ENCODE results near the gene NME9.

Gene NME9

GRCh38 chr3:138351916-138352550 lies 22.4 kb upstream of the NME9 start:
- DNase-seq = no peak
- H3K4me3 Mint-ChIP-seq = no peak overlapping the region
- H3K27ac Mint-ChIP-seq = no peak overlapping the region
- no peaks in the 10 kb centered on the region for H3K9me3 Mint-ChIP-seq
- no peak for ATAC-seq
- peaks cover 33% of the 10 kb centered on the region for H3K27me3 Mint-ChIP-seq
- peaks cover 11% of the 10 kb centered on the region for H3K4me1 Mint-ChIP-seq

- DNase-seq (no peak), ATAC-seq (no peak)
- no peak overlapping the region for H3K27ac Mint-ChIP-seq
- H3K9me3 Mint-ChIP-seq = no peaks in the 10 kb centered on the region
- H3K4me1 Mint-ChIP-seq = peaks cover 12% of the 10 kb centered on the region
- H3K27me3 Mint-ChIP-seq = peaks cover 41% of the 10 kb centered on the region
- H3K4me3 Mint-ChIP-seq = no peak overlapping the region
Observed at GRCh38 chr3:138351151-138351550, 21.5 kb upstream of the NME9 start.

- DNase-seq = no peak
- Mint-ChIP-seq H3K4me1 (peaks cover 12% of the 10 kb centered on the region), H3K4me3 (no peak overlapping the region), H3K27me3 (peaks cover 52% of the 10 kb centered on the region), H3K27ac (no peak overlapping the region), H3K9me3 (no peaks in the 10 kb centered on the region)
- ATAC-seq = no peak
Observed at GRCh38 chr3:138349926-138350665, 20.4 kb upstream of the NME9 start.

GRCh38 chr3:138348754-138349739 lies 19.4 kb upstream of the NME9 start:
- Mint-ChIP-seq H3K4me1 (peaks cover 12% of the 10 kb centered on the region), H3K4me3 (peak overlapping the region in 1 of 2 donors; percentile 26), H3K27ac (no peak overlapping the region), H3K27me3 (peaks cover 53% of the 10 kb centered on the region), H3K9me3 (no peaks in the 10 kb centered on the region)
- peak; percentile 32 for ATAC-seq
- DNase-seq = no peak

GRCh38 chr3:138347960-138348753 lies 18.5 kb upstream of the NME9 start, which contains the start of gene MRAS:
TSS of gene MRAS (plus strand) at chr3:138348579. CDS start at chr3:138372884, 24,305 bp downstream.
- H3K27me3 Mint-ChIP-seq = peaks cover 53% of the 10 kb centered on the region
- peaks cover 12% of the 10 kb centered on the region for H3K4me1 Mint-ChIP-seq
- DNase-seq (peak; percentile 31 to 49), ATAC-seq (peak; percentile 78)
- H3K27ac Mint-ChIP-seq = peak within 1 kb of the TSS in 1 of 2 donors; percentile 84
- H3K9me3 Mint-ChIP-seq = no peaks in the 10 kb centered on the region
- H3K4me3 Mint-ChIP-seq = peak within 1 kb of the TSS; percentile 94

- peaks cover 44% of the 10 kb centered on the region for H3K27me3 Mint-ChIP-seq
- peaks cover 12% of the 10 kb centered on the region for H3K4me1 Mint-ChIP-seq
- DNase-seq = no peak
- no peaks in the 10 kb centered on the region for H3K9me3 Mint-ChIP-seq
- no peak for ATAC-seq
- H3K27ac Mint-ChIP-seq = no peak overlapping the region
- no peak overlapping the region for H3K4me3 Mint-ChIP-seq
Observed at GRCh38 chr3:138344754-138345153, 15.1 kb upstream of the NME9 start.

GRCh38 chr3:138340511-138340910 lies 10.9 kb upstream of the NME9 start:
- no peak for DNase-seq
- Mint-ChIP-seq H3K4me3 (no peak overlapping the region), H3K27ac (no peak overlapping the region), H3K9me3 (no peaks in the 10 kb centered on the region), H3K4me1 (no peaks in the 10 kb centered on the region), H3K27me3 (peaks cover 6% of the 10 kb centered on the region)
- ATAC-seq = no peak

GRCh38 chr3:138338811-138339210 lies 9.2 kb upstream of the NME9 start:
- Mint-ChIP-seq H3K9me3 (no peaks in the 10 kb centered on the region), H3K4me3 (no peak overlapping the region), H3K27me3 (no peaks in the 10 kb centered on the region), H3K4me1 (no peaks in the 10 kb centered on the region), H3K27ac (no peak overlapping the region)
- DNase-seq (no peak), ATAC-seq (no peak)

GRCh38 chr3:138338244-138338643 lies 8.6 kb upstream of the NME9 start:
- Mint-ChIP-seq H3K9me3 (no peaks in the 10 kb centered on the region), H3K4me1 (no peaks in the 10 kb centered on the region), H3K27me3 (no peaks in the 10 kb centered on the region), H3K4me3 (no peak overlapping the region), H3K27ac (no peak overlapping the region)
- DNase-seq (no peak), ATAC-seq (no peak)

- no peak overlapping the region for H3K27ac Mint-ChIP-seq
- DNase-seq = no peak
- no peaks in the 10 kb centered on the region for H3K27me3 Mint-ChIP-seq
- H3K4me3 Mint-ChIP-seq = no peak overlapping the region
- no peak for ATAC-seq
- H3K4me1 Mint-ChIP-seq = peaks cover 9% of the 10 kb centered on the region
- H3K9me3 Mint-ChIP-seq = no peaks in the 10 kb centered on the region
Observed at GRCh38 chr3:138336454-138336999, 6.9 kb upstream of the NME9 start.

- H3K27ac Mint-ChIP-seq = no peak overlapping the region
- no peaks in the 10 kb centered on the region for H3K9me3 Mint-ChIP-seq
- no peak for DNase-seq
- ATAC-seq = no peak
- peaks cover 25% of the 10 kb centered on the region for H3K4me1 Mint-ChIP-seq
- H3K27me3 Mint-ChIP-seq = no peaks in the 10 kb centered on the region
- no peak overlapping the region for H3K4me3 Mint-ChIP-seq
Observed at GRCh38 chr3:138334608-138335007, 5.0 kb upstream of the NME9 start.

- DNase-seq (no peak), ATAC-seq (no peak)
- H3K4me1 Mint-ChIP-seq = peaks cover 36% of the 10 kb centered on the region
- H3K9me3 Mint-ChIP-seq = no peaks in the 10 kb centered on the region
- no peak overlapping the region for H3K27ac Mint-ChIP-seq
- H3K4me3 Mint-ChIP-seq = no peak overlapping the region
- no peaks in the 10 kb centered on the region for H3K27me3 Mint-ChIP-seq
Observed at GRCh38 chr3:138332472-138333073, 2.9 kb upstream of the NME9 start.

- H3K9me3 Mint-ChIP-seq = no peaks in the 10 kb centered on the region
- DNase-seq (peak in 1 of 2 donors; percentile 20), ATAC-seq (peak; percentile 31)
- H3K4me3 Mint-ChIP-seq = peak overlapping the region in 1 of 2 donors; percentile 37
- no peak overlapping the region for H3K27ac Mint-ChIP-seq
- H3K27me3 Mint-ChIP-seq = no peaks in the 10 kb centered on the region
- H3K4me1 Mint-ChIP-seq = peaks cover 38% of the 10 kb centered on the region
Observed at GRCh38 chr3:138331143-138331894, 1.7 kb upstream of the NME9 start.

GRCh38 chr3:138329984-138330293 lies 288 bp upstream of the NME9 start:
- Mint-ChIP-seq H3K27ac (peak overlapping the region; percentile 82 to 94), H3K4me3 (peak overlapping the region; percentile 89 to 92), H3K27me3 (no peaks in the 10 kb centered on the region), H3K4me1 (peaks cover 41% of the 10 kb centered on the region), H3K9me3 (no peaks in the 10 kb centered on the region)
- DNase-seq = no peak
- ATAC-seq = no peak

Measured in stimulated activated naive CD8-positive, alpha-beta T cell treated with anti-CD3 and anti-CD28 coated beads, Interleukin-15, amount 100 ng/mL, for 72 hours (primary cell).